ENCODE results near the gene TSHR.

DNA sequence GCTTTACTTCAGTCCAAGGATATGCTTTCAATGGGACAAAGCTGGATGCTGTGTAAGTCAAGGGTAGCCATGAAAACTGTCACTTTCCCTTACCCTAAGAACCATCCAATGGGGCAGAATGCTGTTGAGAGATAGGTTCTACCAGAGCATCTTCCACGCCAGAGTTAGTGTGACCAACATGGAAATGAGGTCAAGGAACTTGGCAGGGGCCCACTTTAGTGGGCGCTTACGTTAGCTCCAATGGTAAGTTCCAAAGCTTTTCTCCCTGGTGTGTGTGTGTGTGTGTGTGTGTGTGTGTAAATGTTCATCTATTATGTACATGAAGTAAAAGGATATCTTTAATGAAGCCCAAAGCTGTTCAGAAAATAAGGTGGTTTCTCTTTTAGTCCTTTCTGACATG is 141.2 kb downstream of the TSHR start:
- TF ChIP-seq CTCF (conservative IDR thresholded peaks at IDR 0.05; ENCODE audit: low read depth in 2 of 2) (no peak), EZH2phosphoT487 (IDR thresholded peaks at IDR 0.05; ENCODE audit: unreplicated experiment) (no peak), CREB1 (CRISPR knock-in tag; IDR thresholded peaks at IDR 0.05; ENCODE audit: low read depth) (no peak), REST (IDR thresholded peaks at IDR 0.05; ENCODE audit: unreplicated experiment) (no peak), POLR2AphosphoS5 (IDR thresholded peaks at IDR 0.05; ENCODE audit: low read depth) (no peak), EZH2 (IDR thresholded peaks at IDR 0.05; ENCODE audit: low read depth, unreplicated experiment) (no peak), NANOG (IDR thresholded peaks at IDR 0.05; ENCODE audit: borderline replicate concordance) (no peak), ZNF331 (CRISPR knock-in tag; IDR thresholded peaks at IDR 0.05; ENCODE audit: low read depth) (no peak), JUNB (IDR thresholded peaks at IDR 0.05; ENCODE audit: unreplicated experiment) (no peak), STAT1 (IDR thresholded peaks at IDR 0.05; ENCODE audit: unreplicated experiment) (no peak), ZNF114 (CRISPR knock-in tag; IDR thresholded peaks at IDR 0.05) (no peak)
- TF ChIP-seq, protein P1, sequence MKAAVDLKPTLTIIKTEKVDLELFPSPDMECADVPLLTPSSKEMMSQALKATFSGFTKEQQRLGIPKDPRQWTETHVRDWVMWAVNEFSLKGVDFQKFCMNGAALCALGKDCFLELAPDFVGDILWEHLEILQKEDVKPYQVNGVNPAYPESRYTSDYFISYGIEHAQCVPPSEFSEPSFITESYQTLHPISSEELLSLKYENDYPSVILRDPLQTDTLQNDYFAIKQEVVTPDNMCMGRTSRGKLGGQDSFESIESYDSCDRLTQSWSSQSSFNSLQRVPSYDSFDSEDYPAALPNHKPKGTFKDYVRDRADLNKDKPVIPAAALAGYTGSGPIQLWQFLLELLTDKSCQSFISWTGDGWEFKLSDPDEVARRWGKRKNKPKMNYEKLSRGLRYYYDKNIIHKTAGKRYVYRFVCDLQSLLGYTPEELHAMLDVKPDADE (IDR thresholded peaks at IDR 0.05), result no peak
